ENCODE data around the gene CCDC142. TPM values are rescaled to one million over a fixed set of nuclear protein-coding genes. Genes with fewer than 3 reads are reported as not detected.

CCDC142 gene
- total and polyA plus RNA-seq, 2 of the 8 experiments (the other 6 are each of a cell fraction or from before 2014, with no cell fraction given), result 6.0 to 10.7 TPM

- TF ChIP-seq CHD7 (IDR thresholded peaks at IDR 0.05; ENCODE audit: insufficient replicate concordance, low read length), result no peak
- no peak for TF ChIP-seq CHD1 (IDR thresholded peaks at IDR 0.05; ENCODE audit: low read depth, low read length)
- TF ChIP-seq FOSL1 (IDR thresholded peaks at IDR 0.05; ENCODE audit: insufficient read depth, low read depth, low read length), result no peak
- TF ChIP-seq SIN3A (conservative IDR thresholded peaks at IDR 0.05 in 1 of 2, IDR thresholded peaks at IDR 0.05 in 1 of 2; ENCODE audit: low read depth in 1 of 2, low read length in 2 of 2), result peak in 1 of 2 experiments; percentile 96; a peak in 3 of 4 replicates
- TF ChIP-seq YY1 (IDR thresholded peaks at IDR 0.05; ENCODE audit: low read depth, low read length), result peak; percentile 93
- TF ChIP-seq EP300 (IDR thresholded peaks at IDR 0.05; ENCODE audit: borderline replicate concordance in 1 of 2, low read depth in 2 of 2, low read length in 2 of 2), result 0 out of 3 replicates have a peak, but pooled peaks of 1 of the 2 experiments have one; percentile 46
- TF ChIP-seq CTBP2 (IDR thresholded peaks at IDR 0.05; ENCODE audit: borderline replicate concordance, insufficient read depth, insufficient read length, low read length), result no peak
Measured at GRCh38 chr2:74472086-74472944, 10.5 kb downstream of the CCDC142 start, which contains the start of gene MRPL53 (continued).

Data from H1 (cell line).